ENCODE data around the gene ZNF518B. TPM values are rescaled to one million over a fixed set of nuclear protein-coding genes. Genes with fewer than 3 reads are reported as not detected.

ZNF518B gene
- total RNA-seq, 1 experiment from 2014 or later, result 38.7 TPM

GRCh38 chr4:10461091-10461849 is 4.0 kb upstream of the ZNF518B start:
- Histone ChIP-seq H2AFZ (ENCODE audit: low read depth, low read length, poor library complexity, severe bottlenecking) (no peak overlapping the region), H3K4me3 (replicated peaks in 1 of 2; ENCODE audit: low read depth in 1 of 2, low read length in 2 of 2) (no peak overlapping the region), H3K4me1 (ENCODE audit: control insufficient read depth in 1 of 2, insufficient read depth in 2 of 2, low read length in 2 of 2) (peaks cover 3 to 13% of the 10 kb centered on the region in 2 experiments; a peak in 3 of 4 replicates), H3K36me3 (ENCODE audit: control insufficient read depth in 1 of 2, insufficient read depth in 2 of 2, low read length in 2 of 2) (no peaks in the 10 kb centered on the region), H3K9me3 (ENCODE audit: control insufficient read depth in 1 of 2, insufficient read depth in 1 of 2, low read depth in 1 of 2, low read length in 2 of 2) (no peaks in the 10 kb centered on the region), H3K9ac (ENCODE audit: low read length) (no peak overlapping the region), H3K79me2 (ENCODE audit: insufficient read depth, low read length) (peaks cover 4% of the 10 kb centered on the region), H3K27ac (ENCODE audit: low read depth, low read length) (no peak overlapping the region), H3K9me2 (ENCODE audit: insufficient read depth) (no peaks in the 10 kb centered on the region), H3K4me2 (ENCODE audit: low read length) (no peak overlapping the region), H4K20me1 (ENCODE audit: insufficient read depth) (no peaks in the 10 kb centered on the region), H3K27me3 (ENCODE audit: insufficient read depth, low read length) (no peaks in the 10 kb centered on the region)
- ATAC-seq (no peak), DNase-seq (ENCODE audit: low read depth, low spot score) (no peak)
- CTCF ChIA-PET, result no interaction called here
- no TSS peak for BruUV-seq (replicated peaks)
- RAD21 ChIA-PET (ENCODE audit: low non-redundant PET in 1 of 2, low total read pairs in 2 of 2, uncharacterized antibody in 2 of 2, unreplicated experiment in 2 of 2), result no interaction called here
- TF ChIP-seq ELF1 (IDR thresholded peaks at IDR 0.05; ENCODE audit: borderline replicate concordance, low read depth), result no peak
- TF ChIP-seq CTCF (IDR thresholded peaks at IDR 0.05 in 2 of 3, conservative IDR thresholded peaks at IDR 0.05 in 1 of 3; ENCODE audit: borderline replicate concordance in 1 of 3, insufficient read depth in 1 of 3, low read depth in 2 of 3, low read length in 2 of 3), result peak in 2 of 3 experiments; percentile 7 to 25; a peak in 2 of 6 replicates
- intact Hi-C loops (cut with micrococcal nuclease), result no loop called here
- POLR2A ChIA-PET, result no interaction called here

DNA sequence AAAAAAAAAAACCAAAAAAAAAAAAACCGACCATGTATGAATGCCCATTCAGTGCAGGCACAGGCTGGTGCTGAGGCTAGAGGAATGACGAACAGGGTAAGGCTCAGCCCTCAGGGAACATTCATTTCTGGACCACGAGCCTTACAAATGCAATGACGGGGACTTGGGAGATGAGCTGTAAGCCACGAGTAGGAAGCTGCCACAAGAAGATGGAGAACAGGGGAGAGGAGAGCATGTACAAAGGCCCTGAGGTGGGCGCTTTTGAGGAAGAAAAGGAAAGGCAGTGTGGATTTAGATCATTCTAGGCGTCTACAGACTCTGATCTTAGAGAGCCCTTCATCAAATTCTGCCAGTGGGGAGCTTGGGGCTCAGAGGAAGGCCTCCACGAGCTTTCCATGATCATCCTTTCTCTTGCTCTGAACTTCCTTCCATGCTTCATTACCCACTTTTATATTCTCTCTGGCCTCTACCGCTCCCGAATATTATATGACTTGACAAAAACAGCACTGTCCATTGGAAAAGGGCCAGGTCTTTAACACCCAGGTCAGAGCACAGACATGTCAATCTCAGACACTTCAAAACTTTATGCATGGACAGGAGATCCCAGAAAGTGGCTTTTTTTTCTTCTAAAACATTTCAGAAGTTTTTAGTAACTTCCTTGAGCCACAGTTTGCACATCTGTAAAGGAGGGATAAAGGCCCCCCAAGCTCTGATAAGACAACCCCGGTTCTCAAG is 3.3 kb upstream of the ZNF518B start:
- POLR2A ChIA-PET, result no interaction called here
- H3K4me2 ChIP-seq (ENCODE audit: low read length), result no peak overlapping the region

More for the DNA sequence above, 3.3 kb upstream of the ZNF518B start:
- Histone ChIP-seq H3K36me3 (ENCODE audit: control insufficient read depth in 1 of 2, insufficient read depth in 2 of 2, low read length in 2 of 2) (no peaks in the 10 kb centered on the region), H3K4me1 (ENCODE audit: control insufficient read depth in 1 of 2, insufficient read depth in 2 of 2, low read length in 2 of 2) (peaks cover 5 to 20% of the 10 kb centered on the region in 2 experiments; a peak in 3 of 4 replicates), H3K27me3 (ENCODE audit: insufficient read depth, low read length) (no peaks in the 10 kb centered on the region), H3K9ac (ENCODE audit: low read length) (no peak overlapping the region), H4K20me1 (ENCODE audit: insufficient read depth) (no peaks in the 10 kb centered on the region), H3K27ac (ENCODE audit: low read depth, low read length) (no peak overlapping the region), H3K9me3 (ENCODE audit: control insufficient read depth in 1 of 2, insufficient read depth in 1 of 2, low read depth in 1 of 2, low read length in 2 of 2) (no peaks in the 10 kb centered on the region), H2AFZ (ENCODE audit: low read depth, low read length, poor library complexity, severe bottlenecking) (no peak overlapping the region), H3K9me2 (ENCODE audit: insufficient read depth) (no peaks in the 10 kb centered on the region), H3K4me3 (replicated peaks in 1 of 2; ENCODE audit: low read depth in 1 of 2, low read length in 2 of 2) (no peak overlapping the region), H3K79me2 (ENCODE audit: insufficient read depth, low read length) (peaks cover 12% of the 10 kb centered on the region)
- no TSS peak for BruUV-seq (replicated peaks)
- no peak for TF ChIP-seq EZH2 (IDR thresholded peaks at IDR 0.05)
- no peak for TF ChIP-seq MAX (IDR thresholded peaks at IDR 0.05)
- no peak for ATAC-seq
- no peak for DNase-seq (ENCODE audit: low read depth, low spot score)
- ChIA-PET CTCF (no interaction called here), RAD21 (ENCODE audit: low non-redundant PET in 1 of 2, low total read pairs in 2 of 2, uncharacterized antibody in 2 of 2, unreplicated experiment in 2 of 2) (interaction anchor here in 1 of 2 experiments (0.6 kb wide), 1 partner anchor 72 kb away, joined by 4 read pairs; no protein-coding TSS in a partner anchor)
- intact Hi-C loops (cut with micrococcal nuclease), result no loop called here
